Tongue (tissue), 2 donors: ENCODE results near the gene ARMC5. TPM values are rescaled to one million over a fixed set of nuclear protein-coding genes. Genes with fewer than 3 reads are reported as not detected.
"Not testable (repeated sequence)": the region's sequence is repeated elsewhere in the genome, so short reads cannot be mapped to it uniquely, and the experiment has no call there.

ENCODE experiments used
- DNase-seq: peaks from one replicate; pipeline ENCODE4 v3.0.0-alpha.2; 2015
- total RNA-seq: library from RNA; depleted of rRNA; stranded (reverse); fragments of >200 nt; gene quantifications from one replicate; pipeline ENCODE4 v1.2.3, GENCODE V29; 2014

Gene ARMC5
- total RNA-seq, 1 donor from 2014 or later, result 7.2 TPM

GRCh38 chr16:31430380-31431052, 28.8 kb upstream of the ARMC5 start:
- no peak for DNase-seq

GRCh38 chr16:31435341-31436220, 23.7 kb upstream of the ARMC5 start:
- DNase-seq, result no peak

GRCh38 chr16:31436221-31437045, 22.9 kb upstream of the ARMC5 start:
- DNase-seq, result no peak

- no peak for DNase-seq
Observed at GRCh38 chr16:31438414-31438813, 20.9 kb upstream of the ARMC5 start.

- not testable (repeated sequence) for DNase-seq
Observed at GRCh38 chr16:31439023-31439422, 20.3 kb upstream of the ARMC5 start.

GRCh38 chr16:31439519-31439918, 19.8 kb upstream of the ARMC5 start:
- DNase-seq, result no peak

GRCh38 chr16:31440516-31441184, 18.7 kb upstream of the ARMC5 start:
- no peak for DNase-seq

GRCh38 chr16:31441956-31442355, 17.3 kb upstream of the ARMC5 start:
- no peak for DNase-seq

GRCh38 chr16:31445931-31446330, 13.4 kb upstream of the ARMC5 start:
- DNase-seq, result not testable (repeated sequence)

GRCh38 chr16:31451201-31451600, 8.1 kb upstream of the ARMC5 start:
- DNase-seq, result no peak

- peak; percentile 72 for DNase-seq
Observed at GRCh38 chr16:31451681-31452351, 7.5 kb upstream of the ARMC5 start.

- no peak for DNase-seq
Observed at GRCh38 chr16:31452631-31453106, 6.6 kb upstream of the ARMC5 start.

- DNase-seq, result no peak
Observed at GRCh38 chr16:31453255-31454204, 5.8 kb upstream of the ARMC5 start.

GRCh38 chr16:31455601-31456314, 3.5 kb upstream of the ARMC5 start:
- DNase-seq, result no peak

GRCh38 chr16:31456988-31457360, 2.3 kb upstream of the ARMC5 start:
- no peak for DNase-seq

GRCh38 chr16:31458073-31458843, 1.0 kb upstream of the ARMC5 start:
- peak; percentile 54 for DNase-seq

GRCh38 chr16:31459687-31460581, 633 bp downstream of the ARMC5 start:
- DNase-seq, result peak; percentile 100

- DNase-seq, result peak; percentile 64
Observed at GRCh38 chr16:31460582-31461002, 1.3 kb downstream of the ARMC5 start.
